ENCODE data around the gene OR3A1. TPM values are rescaled to one million over a fixed set of nuclear protein-coding genes. Genes with fewer than 3 reads are reported as not detected.
"Not testable (repeated sequence)": the region's sequence is repeated elsewhere in the genome, so short reads cannot be mapped to it uniquely, and the experiment has no call there.

OR3A1 gene
- total and polyA plus RNA-seq, 7 experiments from 2014 or later, result 0.17 to 0.67 (median 0.46) TPM; not detected in 2

DNA sequence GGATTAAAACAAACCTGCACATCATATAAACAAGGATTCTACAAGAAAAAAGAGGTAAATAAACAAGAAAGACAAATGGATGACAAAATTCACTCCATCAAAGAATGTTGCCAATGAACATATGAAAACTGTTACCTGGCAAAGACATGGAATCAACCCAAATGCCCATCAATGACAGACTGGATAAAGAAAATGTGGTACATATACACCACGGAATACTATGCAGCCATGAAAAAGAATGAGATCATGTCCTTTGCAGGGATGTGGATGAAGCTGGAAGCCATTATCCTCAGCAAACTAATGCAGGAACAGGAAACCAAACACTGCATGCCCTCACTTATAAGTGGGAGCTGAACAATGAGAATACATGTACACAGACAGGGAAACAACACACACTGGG is 4.6 kb downstream of the OR3A1 start:
- H3K4me1 Mint-ChIP-seq; H3K27ac ChIP-seq (ENCODE audit: low read depth, low read length); H3K4me1 ChIP-seq (ENCODE audit: control insufficient read depth in 2 of 2, insufficient read depth in 2 of 2, low read length in 2 of 2); H3K27me3 ChIP-seq (ENCODE audit: control insufficient read depth in 2 of 2, insufficient read depth in 2 of 2, low read length in 2 of 2); intact Hi-C loops (cut with micrococcal nuclease); H3K4me3 ChIP-seq (ENCODE audit: low read length); H3K27ac Mint-ChIP-seq; H3K9me3 ChIP-seq (ENCODE audit: control insufficient read depth in 2 of 3, low read length in 3 of 3); H3K4me3 Mint-ChIP-seq; POLR2A ChIA-PET; ATAC-seq; CTCF ChIA-PET; DNase-seq; H3K36me3 Mint-ChIP-seq; H3K36me3 ChIP-seq (ENCODE audit: control insufficient read depth in 2 of 3, insufficient read depth in 3 of 3, low read length in 3 of 3): not testable (repeated sequence)
- Mint-ChIP-seq H3K9me3 (peaks cover 0 to 15% (median 3%) of the 10 kb centered on the region in 11 donors), H3K27me3 (peaks cover 5 to 38% (median 22%) of the 10 kb centered on the region in 5 donors)

DNA sequence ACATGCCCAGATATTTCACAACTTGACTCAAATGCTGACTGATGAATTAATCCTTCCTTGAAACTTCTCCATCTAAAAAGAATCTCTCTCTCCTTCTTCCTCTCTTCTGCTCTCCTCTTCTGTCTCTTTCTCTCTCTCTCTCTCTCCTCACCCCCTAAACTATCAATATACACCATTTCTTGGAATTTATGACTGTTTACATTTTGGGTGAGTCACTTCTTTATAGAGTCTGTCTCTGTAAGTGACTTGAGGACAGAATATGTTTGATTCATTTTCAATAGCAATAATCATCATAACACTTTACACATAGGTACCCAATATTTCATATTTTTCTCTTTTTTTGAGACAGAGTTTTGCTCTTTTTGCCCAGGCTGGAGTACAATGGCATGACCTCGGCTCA is 15.3 kb downstream of the OR3A1 start:
- POLR2A ChIA-PET, result no interaction called here
- intact Hi-C loops (cut with micrococcal nuclease), result no loop called here

DNA sequence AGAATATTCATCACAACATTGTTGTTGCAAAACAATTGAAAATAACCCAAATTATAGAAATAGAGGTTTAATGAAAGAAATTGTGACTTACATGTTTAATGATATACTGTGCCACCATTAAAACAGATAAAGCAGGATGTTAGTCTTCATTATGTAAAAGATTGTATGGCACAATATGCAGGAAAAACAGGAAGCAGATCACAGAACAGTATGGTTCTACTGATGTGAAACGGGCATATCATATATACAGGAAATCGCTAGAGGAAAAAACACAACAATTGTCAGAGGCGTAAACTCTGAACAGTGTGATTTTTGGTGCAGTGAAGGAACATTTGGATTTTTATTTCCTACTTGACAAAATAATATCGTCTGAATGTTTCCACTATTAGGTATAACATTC is 22.0 kb downstream of the OR3A1 start:
- Mint-ChIP-seq H3K27ac (no peak overlapping the region), H3K4me3 (no peak overlapping the region), H3K4me1 (no peaks in the 10 kb centered on the region), H3K36me3 (peaks cover 0 to 15% (median 7%) of the 10 kb centered on the region in 5 donors), H3K27me3 (peaks cover 0 to 14% (median 3%) of the 10 kb centered on the region in 5 donors), H3K9me3 (peaks cover 3 to 16% (median 11%) of the 10 kb centered on the region in 11 donors)
- H3K9me3 ChIP-seq (ENCODE audit: control insufficient read depth in 2 of 3, low read length in 3 of 3), result peaks cover 0 to 11% (median 0%) of the 10 kb centered on the region in 3 experiments
- no peak overlapping the region for H3K4me3 ChIP-seq (ENCODE audit: low read length)
- no peak for ATAC-seq
- H3K4me1 ChIP-seq (ENCODE audit: control insufficient read depth in 2 of 2, insufficient read depth in 2 of 2, low read length in 2 of 2), result no peaks in the 10 kb centered on the region
- no peak for DNase-seq
- POLR2A ChIA-PET, result no interaction called here
- no peak overlapping the region for H3K27ac ChIP-seq (ENCODE audit: low read depth, low read length)
- CTCF ChIA-PET, result no interaction called here
- no peaks in the 10 kb centered on the region for H3K27me3 ChIP-seq (ENCODE audit: control insufficient read depth in 2 of 2, insufficient read depth in 2 of 2, low read length in 2 of 2)
- H3K36me3 ChIP-seq (ENCODE audit: control insufficient read depth in 2 of 3, insufficient read depth in 3 of 3, low read length in 3 of 3), result no peaks in the 10 kb centered on the region
- intact Hi-C loops (cut with micrococcal nuclease), result no loop called here

More for the DNA sequence above, 15.3 kb downstream of the OR3A1 start:
- H3K27me3 ChIP-seq (ENCODE audit: control insufficient read depth in 2 of 2, insufficient read depth in 2 of 2, low read length in 2 of 2), result no peaks in the 10 kb centered on the region
- Mint-ChIP-seq H3K9me3 (peaks cover 0 to 10% (median 5%) of the 10 kb centered on the region in 11 donors), H3K36me3 (peaks cover 0 to 7% (median 3%) of the 10 kb centered on the region in 5 donors), H3K4me1 (peaks cover 0 to 1% (median 0%) of the 10 kb centered on the region in 7 donors), H3K4me3 (no peak overlapping the region), H3K27ac (no peak overlapping the region), H3K27me3 (peaks cover 0 to 13% (median 12%) of the 10 kb centered on the region in 5 donors)
- ATAC-seq (no peak), DNase-seq (no peak)
- H3K27ac ChIP-seq (ENCODE audit: low read depth, low read length), result no peak overlapping the region
- H3K9me3 ChIP-seq (ENCODE audit: control insufficient read depth in 2 of 3, low read length in 3 of 3), result no peaks in the 10 kb centered on the region
- no peak overlapping the region for H3K4me3 ChIP-seq (ENCODE audit: low read length)
- CTCF ChIA-PET, result no interaction called here
- H3K4me1 ChIP-seq (ENCODE audit: control insufficient read depth in 2 of 2, insufficient read depth in 2 of 2, low read length in 2 of 2), result no peaks in the 10 kb centered on the region
- H3K36me3 ChIP-seq (ENCODE audit: control insufficient read depth in 2 of 3, insufficient read depth in 3 of 3, low read length in 3 of 3), result no peaks in the 10 kb centered on the region

DNA sequence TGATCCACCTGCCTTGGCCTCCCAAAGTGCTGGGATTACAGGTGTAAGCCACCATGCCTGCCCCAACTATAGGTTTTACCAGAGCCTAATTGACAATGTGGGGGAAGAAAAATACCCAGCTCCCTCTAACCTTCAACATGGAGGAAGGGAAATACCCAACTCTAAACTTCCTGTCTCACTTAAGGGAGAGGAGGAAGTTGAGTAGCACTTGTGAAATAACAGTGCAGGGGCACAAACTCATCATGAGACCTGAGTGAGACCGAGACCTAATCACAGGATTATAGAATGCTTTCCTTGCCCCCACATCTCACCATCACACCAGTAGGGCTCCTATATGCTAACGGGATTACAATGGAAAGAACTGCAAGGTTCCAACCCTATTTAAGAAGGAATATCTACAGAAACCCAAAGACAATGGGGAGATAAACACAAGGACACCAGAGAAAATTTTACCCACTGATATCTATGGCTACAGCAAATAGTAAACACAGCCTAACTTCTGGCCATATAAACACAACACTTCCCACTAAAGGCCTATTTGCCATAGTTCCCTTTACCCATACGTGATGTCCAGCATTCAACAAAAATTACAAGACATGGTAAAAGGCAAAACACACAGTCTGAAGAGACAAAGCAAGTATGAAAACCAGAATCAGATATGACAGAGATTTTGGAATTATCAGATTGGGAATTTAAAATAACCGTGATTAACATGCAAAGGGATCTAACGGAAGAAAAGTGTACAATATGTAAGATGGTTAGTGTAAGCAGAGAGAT is 26.9 kb downstream of the OR3A1 start:
- ATAC-seq, result no peak
- H3K4me1 Mint-ChIP-seq, result no peaks in the 10 kb centered on the region
- POLR2A ChIA-PET, result no interaction called here
- Histone ChIP-seq H3K27me3 (ENCODE audit: control insufficient read depth in 2 of 2, insufficient read depth in 2 of 2, low read length in 2 of 2) (no peaks in the 10 kb centered on the region), H3K27ac (ENCODE audit: low read depth, low read length) (no peak overlapping the region), H3K9me3 (ENCODE audit: control insufficient read depth in 2 of 3, low read length in 3 of 3) (peaks cover 0 to 11% (median 0%) of the 10 kb centered on the region in 3 experiments), H3K36me3 (ENCODE audit: control insufficient read depth in 2 of 3, insufficient read depth in 3 of 3, low read length in 3 of 3) (no peaks in the 10 kb centered on the region), H3K4me1 (ENCODE audit: control insufficient read depth in 2 of 2, insufficient read depth in 2 of 2, low read length in 2 of 2) (no peaks in the 10 kb centered on the region), H3K4me3 (ENCODE audit: low read length) (no peak overlapping the region)
- no peak for DNase-seq
- peaks cover 0 to 19% (median 14%) of the 10 kb centered on the region in 5 donors for H3K27me3 Mint-ChIP-seq
- peaks cover 0 to 18% (median 4%) of the 10 kb centered on the region in 5 donors for H3K36me3 Mint-ChIP-seq
- no peak overlapping the region for H3K27ac Mint-ChIP-seq
- intact Hi-C loops (cut with micrococcal nuclease), result no loop called here
- CTCF ChIA-PET, result no interaction called here
- H3K9me3 Mint-ChIP-seq, result peaks cover 7 to 33% (median 16%) of the 10 kb centered on the region in 11 donors
- no peak overlapping the region for H3K4me3 Mint-ChIP-seq

DNA sequence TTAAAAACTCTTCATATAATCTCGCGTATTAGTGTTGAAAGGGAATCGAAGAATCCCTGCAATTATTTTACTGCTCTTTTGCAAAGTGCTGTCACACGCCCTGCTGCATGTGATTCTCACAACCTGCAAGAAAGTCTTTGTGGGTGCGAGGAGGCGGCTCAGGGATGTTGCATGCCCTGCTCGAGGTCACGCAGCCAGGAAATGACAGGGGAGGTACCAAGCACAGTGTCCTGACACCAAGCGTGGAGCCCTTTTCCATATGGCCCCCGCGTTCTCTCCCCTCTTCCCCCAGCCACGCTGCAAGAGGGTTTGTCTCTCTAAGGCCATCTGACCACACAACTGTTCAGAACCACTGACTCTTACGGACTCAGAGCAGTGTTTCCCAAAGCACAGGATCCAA is 37.6 kb downstream of the OR3A1 start:
- peaks cover 0 to 7% (median 0%) of the 10 kb centered on the region in 5 donors for H3K36me3 Mint-ChIP-seq
- Histone ChIP-seq H3K36me3 (ENCODE audit: control insufficient read depth in 2 of 3, insufficient read depth in 3 of 3, low read length in 3 of 3) (no peaks in the 10 kb centered on the region), H3K9me3 (ENCODE audit: control insufficient read depth in 2 of 3, low read length in 3 of 3) (no peaks in the 10 kb centered on the region), H3K27ac (ENCODE audit: low read depth, low read length) (no peak overlapping the region), H3K4me1 (ENCODE audit: control insufficient read depth in 2 of 2, insufficient read depth in 2 of 2, low read length in 2 of 2) (no peaks in the 10 kb centered on the region), H3K27me3 (ENCODE audit: control insufficient read depth in 2 of 2, insufficient read depth in 2 of 2, low read length in 2 of 2) (no peaks in the 10 kb centered on the region), H3K4me3 (ENCODE audit: low read length) (no peak overlapping the region)
- POLR2A ChIA-PET, result no interaction called here
- no peak for ATAC-seq
- intact Hi-C loops (cut with micrococcal nuclease), result no loop called here
- peaks cover 0 to 36% (median 12%) of the 10 kb centered on the region in 5 donors for H3K27me3 Mint-ChIP-seq
- H3K27ac Mint-ChIP-seq, result peak overlapping the region in 1 of 9 donors; percentile 62
- H3K4me1 Mint-ChIP-seq, result no peaks in the 10 kb centered on the region
- H3K9me3 Mint-ChIP-seq, result peaks cover 0 to 22% (median 3%) of the 10 kb centered on the region in 11 donors
- no peak for DNase-seq
- no peak overlapping the region for H3K4me3 Mint-ChIP-seq
- CTCF ChIA-PET, result no interaction called here

DNA sequence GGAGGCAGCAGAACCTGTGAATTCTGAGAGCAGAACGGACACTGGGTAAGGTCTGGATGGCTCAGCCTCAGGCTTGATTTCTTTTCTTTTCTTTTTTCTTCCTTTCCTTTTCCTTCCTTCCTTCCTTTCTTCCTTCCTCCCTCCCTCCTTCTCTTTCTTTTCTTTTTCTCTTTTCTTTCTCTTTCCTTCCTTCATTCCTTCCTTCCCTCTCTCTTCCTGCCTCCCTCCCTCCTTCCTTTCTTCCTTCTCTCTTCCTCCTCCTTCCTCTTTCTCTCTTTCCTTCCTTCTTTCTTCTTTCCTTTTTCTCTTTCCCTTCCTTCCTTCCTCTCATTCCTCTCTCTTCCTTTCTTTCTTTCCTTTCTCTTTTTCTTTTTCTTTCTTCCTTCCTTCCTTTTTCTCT is 38.0 kb downstream of the OR3A1 start:
- CTCF ChIA-PET, result no interaction called here
- no peak for DNase-seq
- Mint-ChIP-seq H3K27me3 (peaks cover 0 to 34% (median 8%) of the 10 kb centered on the region in 5 donors), H3K36me3 (peaks cover 0 to 7% (median 0%) of the 10 kb centered on the region in 5 donors), H3K4me1 (no peaks in the 10 kb centered on the region), H3K27ac (peak overlapping the region in 1 of 9 donors; percentile 62), H3K4me3 (no peak overlapping the region), H3K9me3 (peaks cover 0 to 22% (median 3%) of the 10 kb centered on the region in 11 donors)
- ATAC-seq, result no peak
- no peak overlapping the region for H3K4me3 ChIP-seq (ENCODE audit: low read length)
- POLR2A ChIA-PET, result no interaction called here
- H3K9me3 ChIP-seq (ENCODE audit: control insufficient read depth in 2 of 3, low read length in 3 of 3), result no peaks in the 10 kb centered on the region
- H3K4me1 ChIP-seq (ENCODE audit: control insufficient read depth in 2 of 2, insufficient read depth in 2 of 2, low read length in 2 of 2), result no peaks in the 10 kb centered on the region
- no peaks in the 10 kb centered on the region for H3K36me3 ChIP-seq (ENCODE audit: control insufficient read depth in 2 of 3, insufficient read depth in 3 of 3, low read length in 3 of 3)
- no peak overlapping the region for H3K27ac ChIP-seq (ENCODE audit: low read depth, low read length)
- intact Hi-C loops (cut with micrococcal nuclease), result no loop called here
- H3K27me3 ChIP-seq (ENCODE audit: control insufficient read depth in 2 of 2, insufficient read depth in 2 of 2, low read length in 2 of 2), result no peaks in the 10 kb centered on the region

DNA sequence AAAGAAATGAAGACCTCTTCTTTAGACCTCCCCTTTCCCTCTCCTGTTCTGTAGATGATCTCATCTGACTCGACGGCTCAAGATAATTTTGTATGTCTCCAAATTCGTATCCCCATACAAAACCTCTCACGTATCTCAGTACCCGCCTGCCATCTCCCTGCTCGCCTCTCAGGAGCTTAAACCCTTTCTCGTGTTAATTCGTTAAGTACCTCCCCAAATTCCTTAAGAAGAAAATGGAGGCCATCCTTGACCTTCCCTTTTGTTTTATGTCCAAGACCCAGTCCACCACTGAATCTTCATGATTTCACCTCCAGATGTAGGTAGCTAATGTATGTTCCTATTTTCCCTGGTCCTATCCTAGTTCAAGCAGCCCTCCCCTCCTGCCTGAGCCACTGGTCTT is 41.6 kb downstream of the OR3A1 start:
- H3K36me3 Mint-ChIP-seq, result peaks cover 0 to 7% (median 0%) of the 10 kb centered on the region in 5 donors
- peaks cover 0 to 30% (median 7%) of the 10 kb centered on the region in 5 donors for H3K27me3 Mint-ChIP-seq
- Histone ChIP-seq H3K4me1 (ENCODE audit: control insufficient read depth in 2 of 2, insufficient read depth in 2 of 2, low read length in 2 of 2) (no peaks in the 10 kb centered on the region), H3K9me3 (ENCODE audit: control insufficient read depth in 2 of 3, low read length in 3 of 3) (no peaks in the 10 kb centered on the region), H3K27ac (ENCODE audit: low read depth, low read length) (no peak overlapping the region), H3K27me3 (ENCODE audit: control insufficient read depth in 2 of 2, insufficient read depth in 2 of 2, low read length in 2 of 2) (no peaks in the 10 kb centered on the region), H3K36me3 (ENCODE audit: control insufficient read depth in 2 of 3, insufficient read depth in 3 of 3, low read length in 3 of 3) (no peaks in the 10 kb centered on the region), H3K4me3 (ENCODE audit: low read length) (no peak overlapping the region)
- no peak overlapping the region for H3K27ac Mint-ChIP-seq
- intact Hi-C loops (cut with micrococcal nuclease), result no loop called here
- H3K4me1 Mint-ChIP-seq, result no peaks in the 10 kb centered on the region
- no peak overlapping the region for H3K4me3 Mint-ChIP-seq
- CTCF ChIA-PET, result no interaction called here
- ATAC-seq (no peak), DNase-seq (no peak)
- peaks cover 0 to 28% (median 7%) of the 10 kb centered on the region in 11 donors for H3K9me3 Mint-ChIP-seq
- POLR2A ChIA-PET, result no interaction called here
